ENCODE measurements around the gene HSP90AB1.

The HSP90AB1 gene

DNA sequence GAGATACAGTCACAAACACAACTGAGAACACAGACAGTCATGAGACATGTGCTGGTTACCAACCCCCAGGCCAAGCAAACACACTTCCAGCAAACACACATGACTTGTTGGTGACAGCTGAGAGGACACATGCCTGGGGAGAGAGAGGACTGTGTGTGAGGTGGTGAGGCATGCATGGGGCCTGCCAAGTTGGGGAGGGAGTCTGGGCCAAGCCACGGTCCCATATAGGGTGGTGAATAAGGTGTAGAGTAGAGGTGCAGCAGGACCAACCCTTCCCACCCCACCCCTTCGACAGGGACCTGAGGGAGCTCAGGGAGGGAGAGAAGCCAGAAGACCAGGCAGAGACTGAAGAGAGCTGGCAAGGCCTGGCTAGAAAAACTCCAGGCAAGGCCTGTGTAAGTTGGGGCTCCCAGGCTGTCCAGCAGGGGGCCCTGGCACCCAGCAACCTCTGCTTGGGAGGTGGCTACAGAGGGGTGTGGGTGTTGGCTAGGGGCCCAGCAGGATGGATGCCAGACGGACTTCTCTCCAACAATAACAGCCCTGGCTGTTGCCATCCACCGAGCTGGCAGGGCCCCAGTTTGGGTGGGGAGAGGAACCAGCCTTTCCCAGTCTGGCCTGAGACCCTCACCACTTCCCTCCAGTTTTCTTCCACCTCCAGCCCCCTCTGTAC is 25.5 kb upstream of the HSP90AB1 start:
- H3K4me3 ChIP-seq (ENCODE audit: low read depth, low read length): no peak overlapping the region
- CTCF ChIA-PET: interaction anchor here (0.6 to 8.2 kb wide), 11 partner anchors 9 to 124 kb away, joined by 3 to 175 read pairs (median 4); no protein-coding TSS in a partner anchor
- no peak for DNase-seq (ENCODE audit: low read depth, low spot score)
- TF ChIP-seq, protein P1, sequence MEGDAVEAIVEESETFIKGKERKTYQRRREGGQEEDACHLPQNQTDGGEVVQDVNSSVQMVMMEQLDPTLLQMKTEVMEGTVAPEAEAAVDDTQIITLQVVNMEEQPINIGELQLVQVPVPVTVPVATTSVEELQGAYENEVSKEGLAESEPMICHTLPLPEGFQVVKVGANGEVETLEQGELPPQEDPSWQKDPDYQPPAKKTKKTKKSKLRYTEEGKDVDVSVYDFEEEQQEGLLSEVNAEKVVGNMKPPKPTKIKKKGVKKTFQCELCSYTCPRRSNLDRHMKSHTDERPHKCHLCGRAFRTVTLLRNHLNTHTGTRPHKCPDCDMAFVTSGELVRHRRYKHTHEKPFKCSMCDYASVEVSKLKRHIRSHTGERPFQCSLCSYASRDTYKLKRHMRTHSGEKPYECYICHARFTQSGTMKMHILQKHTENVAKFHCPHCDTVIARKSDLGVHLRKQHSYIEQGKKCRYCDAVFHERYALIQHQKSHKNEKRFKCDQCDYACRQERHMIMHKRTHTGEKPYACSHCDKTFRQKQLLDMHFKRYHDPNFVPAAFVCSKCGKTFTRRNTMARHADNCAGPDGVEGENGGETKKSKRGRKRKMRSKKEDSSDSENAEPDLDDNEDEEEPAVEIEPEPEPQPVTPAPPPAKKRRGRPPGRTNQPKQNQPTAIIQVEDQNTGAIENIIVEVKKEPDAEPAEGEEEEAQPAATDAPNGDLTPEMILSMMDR (IDR thresholded peaks at IDR 0.05; ENCODE audit: insufficient read depth, low read length, missing control alignments): peak; percentile 90
- POLR2A ChIA-PET: interaction anchor here (1.0 to 1.3 kb wide), 3 partner anchors 13 to 25 kb away, joined by 3 to 7 read pairs (median 3); partner anchors contain the start of gene HSP90AB1

DNA sequence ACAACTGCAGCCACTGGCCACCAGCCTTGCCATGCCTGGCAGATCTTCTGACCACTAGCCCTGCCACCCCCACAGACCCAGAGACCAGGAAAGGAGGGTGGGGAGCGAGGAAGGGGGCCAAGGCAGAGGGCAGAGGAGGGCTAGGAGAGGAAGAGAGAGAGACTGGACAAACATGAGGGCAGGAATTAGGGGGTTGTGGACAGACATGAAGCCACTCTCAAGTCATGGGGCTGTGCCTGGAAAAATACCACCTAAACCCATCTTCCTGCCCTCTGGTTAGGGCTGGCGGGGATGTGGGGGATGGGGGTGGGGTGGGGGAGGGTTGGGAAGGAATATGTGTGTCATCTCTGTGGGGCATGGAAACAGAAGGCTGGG is 25.0 kb upstream of the HSP90AB1 start:
- POLR2A ChIA-PET: interaction anchor here (1.0 to 1.3 kb wide), 3 partner anchors 13 to 25 kb away, joined by 3 to 7 read pairs (median 3); partner anchors contain the start of gene HSP90AB1
- CTCF ChIA-PET: interaction anchor here (1.0 to 8.2 kb wide), 10 partner anchors 9 to 124 kb away, joined by 3 to 175 read pairs (median 5); partner anchors contain the start of gene HSP90AB1
- no peak for DNase-seq (ENCODE audit: low read depth, low spot score)
- H3K4me3 ChIP-seq (ENCODE audit: low read depth, low read length): no peak overlapping the region
- TF ChIP-seq, protein P1 (IDR thresholded peaks at IDR 0.05; ENCODE audit: insufficient read depth, low read length, missing control alignments): no peak

DNA sequence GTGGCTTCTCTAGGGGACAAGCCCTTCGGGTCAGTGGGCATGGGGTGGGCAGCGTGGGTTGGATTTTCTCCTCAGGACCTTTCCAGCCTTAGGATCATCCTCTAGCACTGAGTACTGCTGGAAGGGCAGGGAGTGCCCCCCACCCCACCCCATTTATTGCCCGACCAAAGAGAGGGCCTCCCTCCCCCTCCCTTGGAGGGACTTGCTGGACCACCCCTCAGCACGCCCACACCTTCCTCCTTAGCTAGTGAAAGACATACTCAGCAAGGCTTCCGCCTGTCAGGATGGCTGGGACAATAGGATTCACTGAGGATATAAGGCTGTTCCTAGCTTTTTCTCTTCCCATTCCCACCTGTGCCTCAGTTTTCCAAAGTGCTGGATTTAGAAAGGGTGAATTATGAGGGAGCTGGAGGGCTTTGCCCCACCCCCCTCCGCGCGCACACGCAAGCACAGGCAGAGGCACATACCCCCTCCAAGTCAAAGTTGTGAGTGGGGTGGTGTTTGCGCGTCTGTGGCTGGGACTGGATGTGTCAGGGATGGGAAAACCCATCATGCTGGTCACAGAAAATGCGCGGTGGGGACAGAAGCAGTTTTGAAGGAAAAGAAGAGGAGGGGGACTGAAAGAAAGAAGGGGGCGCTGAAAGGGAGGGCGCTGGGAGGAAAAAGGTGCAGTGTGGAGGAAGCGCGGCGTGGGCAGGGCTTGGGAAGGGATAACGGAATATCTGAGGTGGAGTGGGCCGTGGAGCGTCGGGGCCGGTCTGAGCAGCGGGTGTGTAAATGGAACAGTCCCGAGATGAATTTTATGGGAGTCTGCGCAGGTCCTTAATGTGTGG is 24.2 kb upstream of the HSP90AB1 start:
- POLR2A ChIA-PET: interaction anchor here (0.7 to 2.6 kb wide), 5 partner anchors 12 to 32 kb away, joined by 3 to 16 read pairs (median 3); partner anchors contain the start of gene HSP90AB1
- H3K4me3 ChIP-seq (ENCODE audit: low read depth, low read length): peak overlapping the region; percentile 63
- TF ChIP-seq, protein P1 (IDR thresholded peaks at IDR 0.05; ENCODE audit: insufficient read depth, low read length, missing control alignments): no peak
- CTCF ChIA-PET: interaction anchor here (0.9 to 8.2 kb wide), 11 partner anchors 10 to 125 kb away, joined by 3 to 175 read pairs (median 5); partner anchors contain the start of gene HSP90AB1
- no peak for DNase-seq (ENCODE audit: low read depth, low spot score)

DNA sequence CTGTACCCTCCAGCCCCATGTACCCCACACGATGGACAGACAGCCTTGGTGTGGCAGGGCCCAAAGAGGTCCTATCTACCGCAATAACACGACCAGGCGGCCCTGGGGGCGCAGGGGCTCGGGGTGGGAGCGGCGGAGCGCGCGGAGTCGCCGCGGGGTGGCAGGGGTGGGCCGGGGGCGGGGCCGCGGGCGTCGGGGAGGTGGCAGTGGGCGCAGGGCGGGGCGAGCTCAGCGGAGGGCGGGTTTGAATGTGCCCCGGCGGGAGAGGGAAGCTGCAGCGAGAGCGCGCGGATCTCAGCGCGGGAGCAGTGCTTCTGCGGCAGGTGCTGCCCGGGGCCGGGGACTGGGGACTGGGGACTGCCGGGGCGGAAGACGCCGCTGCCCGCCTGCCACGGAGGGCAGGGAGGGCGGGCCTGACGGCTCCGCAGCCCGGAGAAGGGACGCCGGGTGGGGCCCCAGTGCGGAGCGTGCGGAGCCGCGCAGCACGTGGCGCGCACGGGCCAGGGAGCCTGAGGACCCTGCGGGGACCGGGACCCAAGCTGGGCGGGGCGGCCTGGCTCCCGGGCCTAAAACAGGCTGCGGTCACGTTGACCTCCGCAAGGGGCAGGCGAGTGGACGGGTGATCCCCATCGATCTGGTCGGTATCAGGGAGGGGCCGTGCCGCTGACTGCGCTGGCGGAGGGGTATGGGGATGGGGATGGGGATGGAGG is 23.4 kb upstream of the HSP90AB1 start, which contains the start of gene SLC29A1:
SLC29A1 (plus strand) TSS at position 277 of the 710 bp plus-strand sequence. CDS start 3,719 bp downstream, outside the sequence.
- TF ChIP-seq, protein P1 (IDR thresholded peaks at IDR 0.05; ENCODE audit: insufficient read depth, low read length, missing control alignments): peak; percentile 27
- CTCF ChIA-PET: interaction anchor here (0.9 to 8.2 kb wide), 11 partner anchors 11 to 114 kb away, joined by 3 to 175 read pairs (median 3); partner anchors contain the start of gene HSP90AB1
- DNase-seq (ENCODE audit: low read depth, low spot score): no peak
- peak within 1 kb of the TSS; percentile 63 for H3K4me3 ChIP-seq (ENCODE audit: low read depth, low read length)
- POLR2A ChIA-PET: interaction anchor here (1.3 to 2.6 kb wide), 5 partner anchors 11 to 31 kb away, joined by 3 to 16 read pairs (median 3); partner anchors contain the start of gene HSP90AB1

DNA sequence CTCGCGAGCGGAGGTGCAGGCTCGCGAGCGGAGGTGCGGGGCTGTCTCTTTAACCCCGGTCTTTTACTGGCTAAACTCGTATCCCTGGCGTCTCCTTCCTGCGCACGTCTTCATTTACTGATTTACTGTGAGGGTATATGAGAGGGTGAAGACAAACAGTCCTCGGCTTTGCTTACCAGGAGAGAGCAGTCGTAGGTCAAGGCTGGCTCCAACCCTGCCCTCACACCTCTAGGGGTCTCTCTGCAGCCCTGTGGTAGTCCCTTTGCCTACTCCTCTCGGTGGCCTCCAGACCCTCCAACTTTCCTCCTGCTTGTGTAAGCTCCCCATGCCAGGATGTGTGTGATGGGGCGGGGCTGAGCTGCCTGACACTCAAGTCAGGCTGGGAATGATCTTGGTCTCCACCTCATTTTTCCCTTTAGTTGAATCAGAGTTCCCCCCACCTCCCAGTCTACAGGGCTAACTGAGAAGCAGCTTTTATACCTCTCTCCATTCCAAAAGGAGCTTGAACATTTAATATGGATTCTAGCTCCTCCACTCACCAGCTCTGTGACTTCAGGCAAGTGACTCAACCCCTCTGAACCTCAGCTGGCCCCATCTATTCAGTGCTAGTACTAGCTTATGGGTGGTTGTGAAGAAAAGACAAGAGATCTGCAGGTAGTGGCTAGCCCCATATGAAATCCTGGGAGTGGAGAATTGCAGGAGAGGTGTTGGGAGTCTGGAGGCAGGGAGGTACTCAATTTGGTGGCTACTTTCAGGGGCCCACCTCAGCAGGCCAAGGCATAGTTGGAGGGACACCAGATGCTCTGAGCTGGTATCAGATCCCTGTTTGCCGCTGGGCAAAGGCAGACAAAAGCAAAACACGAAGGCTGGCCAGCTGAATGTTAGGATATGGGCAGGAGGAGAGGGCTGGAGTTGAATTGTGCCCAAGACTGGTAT is 22.6 kb upstream of the HSP90AB1 start:
- DNase-seq (ENCODE audit: low read depth, low spot score): no peak
- POLR2A ChIA-PET: interaction anchor here (1.0 to 2.6 kb wide), 5 partner anchors 10 to 32 kb away, joined by 3 to 16 read pairs (median 3); partner anchors contain the start of gene HSP90AB1
- TF ChIP-seq, protein P1 (IDR thresholded peaks at IDR 0.05; ENCODE audit: insufficient read depth, low read length, missing control alignments): no peak
- CTCF ChIA-PET: interaction anchor here (0.8 to 8.2 kb wide), 12 partner anchors 11 to 109 kb away, joined by 3 to 175 read pairs (median 5); partner anchors contain the start of genes HSP90AB1 and SLC35B2
- H3K4me3 ChIP-seq (ENCODE audit: low read depth, low read length): peak overlapping the region; percentile 63

Measured in AG04449 (cell line).